HG02884 (cell line): ENCODE measurements around the gene RNPEP.
"Not testable (repeated sequence)": the region's sequence is repeated elsewhere in the genome, so short reads cannot be mapped to it uniquely, and the experiment has no call there.

Experiments used
- ATAC-seq: cut with Tn5 transposase; IDR thresholded peaks from one replicate; pipeline ENCODE4 v1.9.1; 2021; ENCODE audit warnings: mild to moderate bottlenecking, moderate library complexity; ENCODE audit not compliant: unreplicated experiment

Gene RNPEP

GRCh38 chr1:202009326-202010179, 27.1 kb downstream of the RNPEP start:
- no peak for ATAC-seq

- ATAC-seq, result no peak
Observed at GRCh38 chr1:202010180-202011015, 27.9 kb downstream of the RNPEP start, which contains the start of gene ELF3. ELF3 (plus strand) TSS chr1:202010587; CDS start chr1:202011137, 550 bp downstream.

DNA sequence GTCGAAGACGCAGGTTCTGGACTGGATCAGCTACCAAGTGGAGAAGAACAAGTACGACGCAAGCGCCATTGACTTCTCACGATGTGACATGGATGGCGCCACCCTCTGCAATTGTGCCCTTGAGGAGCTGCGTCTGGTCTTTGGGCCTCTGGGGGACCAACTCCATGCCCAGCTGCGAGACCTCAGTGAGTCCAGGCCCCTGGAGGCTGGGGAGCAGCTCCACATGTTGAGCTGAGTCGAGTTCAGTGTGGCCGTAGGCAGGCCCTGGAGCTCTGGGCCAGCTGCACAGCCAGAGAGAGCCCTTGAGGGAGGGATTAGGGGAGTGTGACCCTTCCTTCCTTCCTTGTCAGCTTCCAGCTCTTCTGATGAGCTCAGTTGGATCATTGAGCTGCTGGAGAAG, 29.5 kb downstream of the RNPEP start:
- ATAC-seq, result no peak

- no peak for ATAC-seq
Observed at GRCh38 chr1:202012544-202013478, 30.4 kb downstream of the RNPEP start.

- ATAC-seq, result no peak
Observed at GRCh38 chr1:202013603-202014002, 31.2 kb downstream of the RNPEP start.

- no peak for ATAC-seq
Observed at GRCh38 chr1:202014060-202014459, 31.6 kb downstream of the RNPEP start.

DNA sequence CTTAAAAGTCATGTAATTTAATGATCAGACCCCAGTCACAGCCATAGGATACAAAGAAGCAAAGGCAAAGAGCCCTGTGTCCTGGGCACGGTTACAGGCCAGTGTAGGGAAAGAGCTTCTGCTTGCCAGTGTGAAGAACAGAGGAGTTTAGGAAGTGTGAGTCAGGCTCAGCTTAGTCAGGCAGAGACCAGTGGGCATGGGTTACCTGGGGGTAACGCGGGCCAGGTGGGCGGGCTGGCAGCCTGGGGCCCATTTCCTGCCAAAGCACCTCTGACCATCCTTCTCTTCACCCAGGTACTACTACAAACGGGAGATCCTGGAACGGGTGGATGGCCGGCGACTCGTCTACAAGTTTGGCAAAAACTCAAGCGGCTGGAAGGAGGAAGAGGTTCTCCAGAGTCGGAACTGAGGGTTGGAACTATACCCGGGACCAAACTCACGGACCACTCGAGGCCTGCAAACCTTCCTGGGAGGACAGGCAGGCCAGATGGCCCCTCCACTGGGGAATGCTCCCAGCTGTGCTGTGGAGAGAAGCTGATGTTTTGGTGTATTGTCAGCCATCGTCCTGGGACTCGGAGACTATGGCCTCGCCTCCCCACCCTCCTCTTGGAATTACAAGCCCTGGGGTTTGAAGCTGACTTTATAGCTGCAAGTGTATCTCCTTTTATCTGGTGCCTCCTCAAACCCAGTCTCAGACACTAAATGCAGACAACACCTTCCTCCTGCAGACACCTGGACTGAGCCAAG, 32.6 kb downstream of the RNPEP start:
- ATAC-seq, result no peak

DNA sequence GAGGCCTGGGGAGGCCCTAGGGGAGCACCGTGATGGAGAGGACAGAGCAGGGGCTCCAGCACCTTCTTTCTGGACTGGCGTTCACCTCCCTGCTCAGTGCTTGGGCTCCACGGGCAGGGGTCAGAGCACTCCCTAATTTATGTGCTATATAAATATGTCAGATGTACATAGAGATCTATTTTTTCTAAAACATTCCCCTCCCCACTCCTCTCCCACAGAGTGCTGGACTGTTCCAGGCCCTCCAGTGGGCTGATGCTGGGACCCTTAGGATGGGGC, 33.2 kb downstream of the RNPEP start:
- no peak for ATAC-seq

GRCh38 chr1:202016022-202016810, 33.8 kb downstream of the RNPEP start:
- no peak for ATAC-seq

GRCh38 chr1:202016811-202017748, 34.6 kb downstream of the RNPEP start:
- no peak for ATAC-seq

DNA sequence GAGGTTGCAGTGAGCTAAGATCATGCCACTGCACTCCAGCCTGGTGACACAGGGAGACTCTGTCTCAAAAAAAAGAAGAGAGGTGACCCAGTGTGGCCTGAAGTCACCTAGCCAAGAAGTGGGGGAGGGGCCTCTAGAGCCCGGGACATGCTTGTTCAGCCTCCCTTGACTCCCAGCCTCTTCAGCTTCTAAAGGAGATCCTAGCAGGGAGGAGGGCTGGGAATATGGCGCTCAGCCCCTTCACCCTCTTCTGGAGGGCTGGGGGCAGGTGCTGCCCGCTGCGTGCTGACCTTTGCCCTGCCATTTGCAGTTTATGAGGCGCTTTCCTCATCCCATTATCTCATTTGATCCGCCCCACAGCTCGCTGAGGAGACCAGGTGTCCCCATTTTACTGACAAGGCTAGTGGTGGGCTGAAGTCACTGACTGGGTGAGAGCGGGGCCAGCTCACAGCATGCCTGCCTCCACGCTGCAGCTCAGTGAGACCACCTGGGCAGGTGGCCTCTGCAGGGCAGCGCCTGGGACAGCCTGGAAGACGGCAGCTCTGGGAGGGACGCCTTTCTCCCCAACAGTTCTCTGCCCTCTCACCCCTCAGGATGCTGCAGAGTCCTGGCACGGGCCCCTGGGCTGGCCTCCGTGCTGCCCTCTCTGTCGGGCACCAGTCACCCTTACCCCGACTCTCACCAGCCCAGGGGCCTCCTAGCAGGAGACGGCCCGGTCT, 35.5 kb downstream of the RNPEP start:
- ATAC-seq, result no peak

GRCh38 chr1:202018468-202019234, 36.2 kb downstream of the RNPEP start:
- ATAC-seq, result no peak

GRCh38 chr1:202019235-202019558, 36.7 kb downstream of the RNPEP start:
- not testable (repeated sequence) for ATAC-seq

GRCh38 chr1:202023001-202023433, 40.6 kb downstream of the RNPEP start:
- ATAC-seq, result no peak

GRCh38 chr1:202029171-202029665, 46.8 kb downstream of the RNPEP start:
- no peak for ATAC-seq

DNA sequence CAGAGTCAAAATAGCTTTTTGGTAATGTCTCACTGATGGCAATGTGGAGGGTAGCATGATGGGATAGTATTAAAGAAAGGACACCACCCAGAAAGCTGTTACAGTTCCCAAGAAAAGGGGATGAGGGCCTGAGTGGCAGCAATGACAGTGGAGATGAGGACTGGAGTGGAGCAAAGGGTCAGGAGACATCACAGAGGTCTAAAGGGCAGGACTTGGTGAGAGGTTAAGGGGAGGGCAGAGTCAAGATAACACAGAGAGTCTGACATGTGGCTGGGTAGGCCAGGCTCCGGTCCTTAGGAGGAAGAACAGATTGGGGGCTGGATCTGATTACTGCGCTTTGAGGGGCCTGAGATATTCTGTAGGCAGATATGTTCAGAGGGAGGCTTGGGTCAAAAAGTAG, 47.3 kb downstream of the RNPEP start:
- no peak for ATAC-seq

DNA sequence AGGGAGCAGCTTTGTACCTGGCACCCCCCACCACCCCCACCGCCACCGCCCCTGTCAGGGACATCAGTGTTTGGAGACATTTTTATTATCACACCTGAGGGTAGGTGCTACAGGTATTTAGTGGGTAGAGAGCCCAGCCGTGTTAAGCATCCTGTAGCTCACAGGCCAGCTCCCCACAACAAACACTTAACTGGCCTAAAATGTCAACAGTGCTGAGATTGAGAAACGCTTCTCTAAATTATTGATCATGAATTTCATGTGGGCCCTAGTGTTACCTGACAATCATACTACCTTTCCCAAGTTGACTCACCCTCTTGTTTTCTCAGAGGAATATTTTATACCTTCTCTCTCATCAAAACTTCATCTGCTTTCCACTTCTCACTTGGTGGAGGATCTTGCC, 49.3 kb downstream of the RNPEP start:
- no peak for ATAC-seq
